GM18505 (cell line): ENCODE measurements around the gene DNAAF5.

Experiments
- ATAC-seq: cut with Tn5 transposase; IDR thresholded peaks from one replicate; pipeline ENCODE4 v1.9.1; 2021; ENCODE audit not compliant: unreplicated experiment
- POLR2A ChIP-seq: IDR thresholded peaks from 4 replicates; pipeline ENCODE4 v1.6.1; 2011; ENCODE audit warnings: borderline replicate concordance; ENCODE audit not compliant: insufficient read depth, insufficient read length; ENCODE audit errors: extremely low read depth

DNAAF5 gene

GRCh38 chr7:828793-829561, 102.5 kb downstream of the DNAAF5 start:
- no peak for TF ChIP-seq POLR2A
- no peak for ATAC-seq

- no peak for ATAC-seq
- no peak for TF ChIP-seq POLR2A
These were observed 103.6 kb downstream of the DNAAF5 start for GRCh38 chr7:830069-830468.

GRCh38 chr7:831596-832166, 105.2 kb downstream of the DNAAF5 start:
- TF ChIP-seq POLR2A, result no peak
- ATAC-seq, result peak; percentile 44

GRCh38 chr7:832167-832967, 105.9 kb downstream of the DNAAF5 start, which contains the start of gene SUN1:
Gene SUN1 (plus strand): TSS chr7:832476. CDS start chr7:832525, 49 bp downstream.
- peak; percentile 39 for ATAC-seq
- peak; percentile 10 for TF ChIP-seq POLR2A

GRCh38 chr7:832968-833424, 106.5 kb downstream of the DNAAF5 start:
- ATAC-seq, result no peak
- TF ChIP-seq POLR2A, result no peak

- ATAC-seq, result no peak
- TF ChIP-seq POLR2A, result no peak
These were observed 107.2 kb downstream of the DNAAF5 start for GRCh38 chr7:833601-834258.

- TF ChIP-seq POLR2A, result no peak
- no peak for ATAC-seq
These were observed 107.8 kb downstream of the DNAAF5 start for GRCh38 chr7:834277-834676.

- no peak for ATAC-seq
These were observed 108.5 kb downstream of the DNAAF5 start for GRCh38 chr7:835021-835420.

GRCh38 chr7:835485-836401, 109.2 kb downstream of the DNAAF5 start:
- no peak for ATAC-seq
- no peak for TF ChIP-seq POLR2A

More at GRCh38 chr7:835021-835420, 108.5 kb downstream of the DNAAF5 start:
- TF ChIP-seq POLR2A, result no peak
